ENCODE measurements around the gene CLIP1.
"Not testable (repeated sequence)": the region's sequence is repeated elsewhere in the genome, so short reads cannot be mapped to it uniquely, and the experiment has no call there.

Gene CLIP1

DNA sequence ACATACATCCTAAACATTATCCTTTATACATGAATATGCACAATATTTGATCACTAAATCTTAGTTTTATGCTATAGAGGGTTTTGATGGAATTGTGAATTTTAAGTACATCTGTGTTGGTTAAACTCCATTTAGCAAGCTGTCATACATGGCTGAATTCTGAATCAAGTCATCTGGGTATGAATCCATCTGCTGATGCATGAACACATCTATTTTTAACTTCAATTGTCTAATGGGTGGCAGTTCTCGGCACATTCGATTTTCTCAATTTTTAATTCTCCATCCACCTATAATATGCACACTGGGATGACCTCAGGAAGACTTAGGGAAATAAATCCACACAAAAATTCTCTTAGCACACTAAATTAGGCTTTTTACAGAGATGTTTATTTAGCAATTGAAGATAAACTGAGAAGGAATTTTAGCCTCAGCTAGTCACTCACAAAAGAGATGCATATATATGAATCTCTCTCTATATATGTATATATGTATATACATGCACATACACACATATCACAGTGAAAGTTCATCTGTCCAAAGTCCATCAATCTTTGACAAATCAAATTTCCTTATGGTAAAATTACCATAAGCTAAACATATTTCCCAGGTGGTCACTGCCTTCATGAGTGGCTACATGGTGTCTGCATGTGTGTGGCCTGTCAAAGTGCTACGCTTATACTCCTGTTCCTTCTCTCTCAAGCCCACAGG lies 111.7 kb downstream of the CLIP1 start:
- DNase-seq (ENCODE audit: low spot score), result no peak

DNA sequence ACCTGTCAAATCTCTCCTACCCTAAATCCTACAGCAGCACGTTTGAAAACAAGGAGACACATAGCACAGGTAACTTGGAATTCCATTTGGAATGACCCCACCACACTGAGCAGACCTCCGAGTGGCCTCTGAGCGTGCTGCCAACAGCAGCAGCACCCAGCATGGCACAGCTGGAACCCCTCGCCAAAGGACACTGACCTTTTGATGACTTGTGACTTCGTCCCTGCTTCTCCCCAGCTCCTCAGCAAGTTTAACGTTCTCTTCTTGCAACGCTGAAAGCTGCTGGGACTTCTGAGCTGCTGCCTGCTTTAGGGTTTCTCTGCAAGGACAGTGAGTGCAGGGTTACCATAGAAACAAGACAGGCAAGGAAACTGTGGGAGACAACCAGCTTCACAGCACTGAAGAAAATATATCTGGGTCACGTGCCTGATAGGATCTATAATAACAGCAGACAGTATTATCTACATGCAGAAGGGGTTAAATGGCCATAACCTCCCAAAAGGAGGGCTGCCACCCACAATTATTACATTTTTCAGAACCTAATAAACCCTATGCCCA lies 112.8 kb downstream of the CLIP1 start:
- DNase-seq (ENCODE audit: low spot score), result no peak

DNA sequence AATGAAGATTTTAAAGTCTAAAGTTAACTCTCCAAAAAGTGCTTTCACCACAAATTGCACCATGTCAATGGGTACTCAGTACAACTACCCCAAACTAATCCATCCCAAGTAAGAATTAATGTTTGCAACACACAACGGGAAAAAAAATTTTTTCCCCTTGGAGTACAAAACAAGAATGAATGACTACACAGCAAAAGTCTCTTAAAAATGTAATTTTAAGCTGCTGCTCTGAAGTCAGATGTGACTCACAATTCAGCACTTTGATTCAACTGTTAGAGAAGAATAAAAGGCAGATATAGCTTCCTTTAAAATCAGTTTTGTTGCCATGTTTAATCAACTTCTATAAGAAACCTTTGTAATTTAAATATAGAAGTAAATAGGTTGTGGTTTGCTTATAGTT lies 113.7 kb downstream of the CLIP1 start:
- DNase-seq (ENCODE audit: low spot score), result no peak

DNA sequence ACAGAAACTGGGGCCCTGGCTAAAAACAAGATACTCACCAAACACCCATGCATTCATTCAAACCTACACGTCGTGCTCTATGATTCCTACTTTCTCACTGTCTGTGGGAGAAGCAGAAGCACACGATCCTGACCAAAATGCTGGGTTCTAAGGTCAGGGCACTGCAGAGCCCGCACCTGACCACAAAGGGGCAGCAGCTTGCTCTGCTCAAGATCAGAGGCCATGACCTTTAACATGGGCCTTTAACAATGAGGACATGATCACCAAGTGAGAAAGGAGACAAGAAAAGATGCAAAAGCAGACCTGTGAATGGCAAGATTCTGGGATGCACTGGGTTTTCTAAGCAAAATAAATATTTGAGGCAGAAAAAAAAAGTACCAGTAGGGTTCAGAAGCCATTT lies 116.1 kb downstream of the CLIP1 start:
- DNase-seq (ENCODE audit: low spot score), result no peak

DNA sequence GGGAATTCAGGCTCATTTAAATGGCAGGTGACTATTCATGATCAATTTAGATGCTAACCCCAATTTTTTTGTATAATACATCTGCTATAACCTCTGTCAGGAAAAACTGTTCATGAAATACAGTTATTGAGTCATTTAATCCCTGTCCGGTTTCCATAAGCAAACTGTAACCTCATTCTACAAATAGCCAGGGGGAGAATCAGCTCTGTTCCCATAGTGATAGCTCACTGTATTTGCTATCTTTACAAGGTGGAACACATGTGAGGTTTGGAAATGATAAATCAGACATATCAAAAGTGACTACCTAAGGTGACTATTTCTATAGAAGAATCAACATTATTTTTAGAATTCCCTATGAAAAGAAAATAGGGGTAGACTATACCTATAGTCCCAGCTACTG lies 117.5 kb downstream of the CLIP1 start:
- DNase-seq (ENCODE audit: low spot score), result no peak

DNA sequence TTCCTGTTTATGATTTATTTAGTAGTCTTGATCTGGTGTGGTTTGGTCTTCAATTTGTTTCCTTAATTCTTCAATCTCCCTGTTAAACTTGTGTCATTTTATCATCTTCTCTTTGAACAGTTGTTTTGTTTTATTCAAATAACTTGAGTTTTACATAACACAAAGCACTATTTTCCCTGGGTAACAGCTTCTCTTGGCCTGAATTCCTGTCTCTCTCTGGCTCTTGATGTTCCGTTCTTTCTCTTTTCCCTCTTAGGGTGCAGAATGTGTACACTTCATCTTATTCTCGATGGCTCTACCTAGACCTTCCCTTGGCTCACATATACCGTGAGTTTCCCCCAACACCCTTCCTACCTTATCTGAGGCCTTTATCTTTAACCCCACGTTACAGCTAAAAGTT lies 119.4 kb downstream of the CLIP1 start:
- DNase-seq (ENCODE audit: low spot score), result no peak

DNA sequence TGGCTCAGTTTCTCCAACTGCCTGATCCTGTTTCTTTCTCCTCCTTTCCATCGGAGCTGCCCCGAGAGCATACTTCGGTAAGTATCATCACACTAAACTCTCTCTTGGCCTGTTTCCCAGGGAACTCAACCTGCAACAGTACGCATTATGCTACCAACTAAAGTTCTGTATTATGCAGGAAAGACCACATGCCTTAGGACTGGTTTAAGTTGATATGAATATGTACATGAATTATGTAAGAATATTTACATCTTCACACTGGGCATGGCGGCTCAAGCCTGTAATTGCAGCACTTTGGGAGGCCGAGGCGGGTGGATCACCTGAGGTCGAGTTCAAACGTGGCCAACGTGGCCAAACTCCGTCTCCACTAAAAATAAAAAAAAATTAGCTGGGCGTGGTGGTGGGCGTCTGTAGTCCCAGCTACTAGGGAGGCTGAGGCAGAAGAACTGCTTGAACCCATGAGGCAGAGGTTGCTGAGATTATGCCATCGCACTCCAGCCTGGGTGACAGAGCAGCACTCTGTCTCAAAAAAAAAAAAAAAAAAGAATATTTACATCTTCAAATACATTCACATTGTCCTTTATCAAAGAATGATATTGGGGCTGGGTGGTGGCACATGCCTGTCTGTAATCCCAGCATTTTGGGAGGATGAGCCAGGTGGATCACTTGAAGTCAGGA lies 124.3 kb downstream of the CLIP1 start:
- DNase-seq (ENCODE audit: low spot score), result no peak

DNA sequence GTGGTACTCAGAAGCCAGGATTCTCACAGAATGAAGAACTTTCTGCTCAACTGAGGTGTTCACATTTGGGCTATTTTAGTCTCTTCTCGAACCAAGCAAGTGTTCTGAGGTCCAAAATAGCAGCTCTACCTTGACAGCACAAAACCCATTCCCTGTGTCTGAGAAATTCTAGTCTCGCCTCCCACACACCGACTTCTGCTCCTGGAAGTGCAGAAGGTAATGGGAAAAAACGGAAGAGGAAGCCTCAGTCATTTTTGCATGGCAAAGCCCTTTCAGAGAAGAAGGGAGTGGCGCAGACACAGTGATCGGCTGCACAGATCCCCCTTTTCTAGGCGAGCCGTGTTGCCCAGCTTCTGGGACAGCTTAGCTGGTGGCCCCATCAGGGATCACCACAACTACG lies 125.0 kb downstream of the CLIP1 start:
- DNase-seq (ENCODE audit: low spot score), result no peak

DNA sequence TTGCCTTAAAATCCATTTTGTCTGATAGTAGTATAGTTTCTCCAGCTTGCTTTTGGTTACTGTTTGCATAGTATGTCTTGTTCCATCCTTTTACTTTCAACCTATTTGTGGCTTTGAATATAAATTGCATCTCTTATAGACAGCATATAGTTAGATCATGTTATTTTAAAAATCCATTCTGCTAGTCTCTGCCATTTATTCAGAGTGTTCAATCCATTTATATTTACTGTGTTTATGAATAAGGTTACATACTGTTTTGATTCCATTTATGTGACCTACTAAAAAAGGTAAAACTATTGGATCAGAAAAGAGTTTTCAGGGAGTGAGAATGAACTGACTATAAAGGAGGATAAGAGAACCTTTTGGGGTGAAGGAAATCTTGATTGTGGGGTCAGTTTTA lies 126.6 kb downstream of the CLIP1 start:
- DNase-seq (ENCODE audit: low spot score), result no peak

DNA sequence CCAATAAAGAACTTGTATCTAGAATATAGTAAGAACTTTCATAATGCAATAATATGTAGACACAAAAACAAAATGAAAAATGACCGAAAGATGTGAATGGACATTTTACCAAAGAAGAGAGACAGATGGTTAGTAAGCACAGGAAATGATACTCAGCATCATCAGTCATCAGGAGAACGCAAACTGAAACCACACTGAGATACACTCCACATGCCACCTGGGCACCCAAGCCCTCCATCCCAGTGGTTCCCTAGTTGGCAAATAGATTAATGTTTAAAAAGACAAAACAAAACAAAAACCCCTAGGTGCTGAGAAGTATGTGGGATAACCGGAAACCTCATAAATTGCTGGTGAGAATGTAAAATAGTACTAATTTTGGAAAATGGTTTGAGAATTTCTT lies 129.4 kb downstream of the CLIP1 start:
- DNase-seq (ENCODE audit: low spot score), result no peak

DNA sequence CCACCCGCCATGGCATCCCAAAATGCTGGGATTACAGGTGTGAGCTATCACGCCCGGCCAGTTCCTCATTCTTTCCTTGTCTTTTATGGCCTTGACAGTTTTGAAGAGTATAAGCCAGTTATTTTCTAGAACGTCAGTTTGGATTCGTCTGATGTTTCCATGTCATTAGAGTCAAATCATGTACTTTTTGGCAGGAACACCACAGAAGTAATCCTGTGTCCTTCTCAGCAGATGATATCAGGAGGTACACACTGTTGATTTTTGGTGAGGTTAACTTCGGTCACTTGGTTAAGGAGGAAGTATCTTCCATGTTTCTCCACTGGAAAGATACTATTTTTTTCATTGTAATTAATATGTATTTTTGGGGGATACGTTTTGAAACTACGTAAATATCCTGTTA lies 131.0 kb downstream of the CLIP1 start:
- no peak for DNase-seq (ENCODE audit: low spot score)

DNA sequence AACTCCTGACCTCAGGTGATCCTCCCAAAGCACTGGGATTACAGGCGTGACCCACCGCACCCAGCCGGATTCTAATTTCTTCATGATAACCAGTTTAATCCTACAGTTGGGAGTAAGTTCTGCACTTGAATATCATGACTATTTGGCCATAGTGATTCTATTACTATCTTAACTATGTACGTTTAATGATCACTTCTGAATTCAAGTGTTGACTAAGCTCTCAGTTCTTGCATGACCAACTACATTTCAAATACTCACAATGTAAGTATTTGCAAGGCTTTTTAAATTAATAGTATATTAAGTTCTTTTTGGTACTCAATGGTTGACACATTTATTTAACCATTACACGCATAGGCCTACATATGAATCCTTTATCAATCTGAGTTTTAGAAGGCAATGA lies 138.8 kb downstream of the CLIP1 start:
- no peak for DNase-seq (ENCODE audit: low spot score)

DNA sequence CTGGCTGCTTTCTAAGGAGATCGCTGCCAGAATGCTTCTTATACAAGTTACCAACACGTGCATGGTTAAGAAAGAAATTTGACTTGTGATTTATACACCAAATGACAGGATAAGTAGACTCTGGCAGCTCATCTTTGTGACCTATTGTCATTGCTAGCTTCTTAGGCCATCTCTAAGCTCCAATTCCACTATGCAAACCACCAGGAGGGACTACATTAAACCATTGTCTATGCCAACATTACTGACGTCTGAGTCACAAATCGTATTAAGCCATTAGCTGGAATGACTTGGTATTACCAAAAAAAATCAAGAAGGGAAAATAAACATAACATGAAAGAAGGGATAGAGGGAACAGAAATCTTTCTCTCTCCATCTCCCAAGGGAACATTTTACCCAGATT lies 140.4 kb downstream of the CLIP1 start:
- peak; percentile 80 for DNase-seq (ENCODE audit: low spot score)

DNA sequence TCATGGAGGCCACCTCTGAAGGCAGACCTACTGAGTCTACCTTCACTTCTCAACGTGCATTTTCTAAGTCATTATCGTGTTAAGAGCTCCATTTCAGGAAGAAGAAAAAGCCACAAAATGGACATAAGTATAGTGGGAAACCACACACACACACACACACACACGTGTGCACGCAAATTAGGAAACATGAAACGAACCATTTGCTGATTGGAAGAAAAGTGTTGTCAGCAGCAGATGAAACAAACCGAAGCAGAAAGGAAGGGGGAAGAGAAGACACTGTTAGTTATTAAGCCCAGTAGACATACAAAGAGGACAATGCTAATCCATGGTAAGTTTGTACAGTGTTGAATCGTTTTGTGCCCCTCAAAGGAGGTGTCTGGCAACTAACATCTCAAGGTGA lies 146.2 kb downstream of the CLIP1 start:
- no peak for DNase-seq (ENCODE audit: low spot score)

DNA sequence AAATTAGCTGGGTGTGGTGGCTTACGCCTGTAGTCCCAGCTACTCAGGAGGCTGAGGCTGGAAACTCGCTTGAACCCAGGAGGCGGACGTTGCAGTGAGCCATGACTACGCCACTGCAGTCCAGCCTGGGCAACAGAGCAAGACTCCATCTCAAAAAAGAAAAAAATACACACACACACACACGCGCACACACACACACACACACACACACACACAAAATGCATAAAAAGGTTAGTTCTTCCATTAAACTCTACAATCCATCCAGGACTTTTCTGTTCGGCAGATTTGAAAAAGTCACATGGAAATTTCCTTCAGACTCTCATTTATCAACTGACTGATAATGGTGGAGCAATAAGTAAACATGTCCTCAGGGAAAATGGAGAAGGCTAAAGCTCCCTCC lies 147.0 kb downstream of the CLIP1 start:
- no peak for DNase-seq (ENCODE audit: low spot score)

DNA sequence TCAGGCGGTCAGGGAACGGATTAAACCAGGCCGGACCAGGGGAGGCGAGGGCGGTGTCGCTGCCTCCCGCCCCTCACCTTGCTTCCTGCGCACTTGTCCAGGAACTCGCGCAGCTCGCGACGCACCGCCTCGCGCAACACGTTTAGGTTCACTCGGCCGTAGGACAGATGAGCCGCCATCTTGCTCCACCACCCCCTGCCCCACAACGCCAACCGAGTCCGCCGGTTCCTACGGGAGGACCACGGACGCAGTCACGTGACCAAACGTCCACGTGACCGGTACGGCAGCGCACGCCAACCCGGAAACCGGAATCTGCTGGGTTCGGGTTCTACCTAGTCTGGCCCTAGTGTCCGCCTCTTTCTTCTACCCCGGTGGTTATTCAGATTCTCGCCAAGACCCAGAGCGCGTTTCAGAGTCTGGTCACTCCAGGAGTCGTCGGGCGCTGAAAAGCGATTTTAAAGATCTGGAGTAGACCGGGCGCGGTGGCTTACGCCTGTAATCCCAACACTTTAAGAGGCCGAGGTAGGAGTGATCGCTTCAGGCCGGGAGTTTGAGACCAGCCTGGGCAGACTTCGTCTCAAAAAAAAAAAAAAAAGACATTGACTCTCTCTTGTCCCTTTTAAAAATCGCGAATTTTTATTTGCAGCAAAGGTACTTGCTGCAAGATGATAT lies 156.1 kb downstream of the CLIP1 start, which contains the start of gene VPS33A:
VPS33A (minus strand) TSS at position 265 of the 672 bp plus-strand sequence; CDS start at position 179, 86 bp downstream.
- peak; percentile 94 for DNase-seq (ENCODE audit: low spot score)

DNA sequence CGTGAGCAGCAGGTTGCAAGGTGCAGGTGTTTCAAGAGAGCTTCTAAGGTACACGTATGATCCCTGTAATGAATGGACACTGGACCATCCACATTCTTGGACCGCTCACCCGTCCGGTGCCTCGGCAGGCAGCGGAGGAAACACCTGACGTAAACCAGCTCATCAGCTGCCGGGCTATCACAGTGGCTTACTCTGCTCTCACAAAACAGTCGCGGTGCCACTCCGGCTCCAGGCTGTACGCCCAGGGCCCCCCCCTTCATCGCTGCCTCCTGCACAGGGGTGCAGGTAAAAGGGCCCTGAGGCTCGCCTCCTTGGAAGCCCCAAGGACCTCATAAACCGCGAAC lies 156.6 kb downstream of the CLIP1 start:
- DNase-seq (ENCODE audit: low spot score), result peak; percentile 7

DNA sequence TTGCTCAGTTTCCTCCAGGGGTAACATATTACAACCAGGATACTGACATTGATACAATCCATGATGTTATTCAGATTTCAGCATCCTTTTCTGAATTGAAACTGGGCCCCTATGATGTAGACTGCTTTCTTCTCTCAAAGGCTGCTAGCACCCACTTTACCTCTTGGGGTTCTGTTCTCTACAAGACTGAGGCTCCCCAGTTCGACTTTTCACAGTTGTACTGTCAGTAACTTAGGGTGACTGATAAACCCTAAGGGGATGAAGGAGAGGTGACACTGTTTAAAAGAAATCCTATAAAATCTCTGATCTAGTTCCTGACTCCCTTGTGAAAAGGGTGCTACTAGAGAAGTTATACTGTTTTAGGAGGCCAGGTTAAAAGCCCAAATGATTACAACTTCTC lies 157.0 kb downstream of the CLIP1 start:
- DNase-seq (ENCODE audit: low spot score), result no peak

DNA sequence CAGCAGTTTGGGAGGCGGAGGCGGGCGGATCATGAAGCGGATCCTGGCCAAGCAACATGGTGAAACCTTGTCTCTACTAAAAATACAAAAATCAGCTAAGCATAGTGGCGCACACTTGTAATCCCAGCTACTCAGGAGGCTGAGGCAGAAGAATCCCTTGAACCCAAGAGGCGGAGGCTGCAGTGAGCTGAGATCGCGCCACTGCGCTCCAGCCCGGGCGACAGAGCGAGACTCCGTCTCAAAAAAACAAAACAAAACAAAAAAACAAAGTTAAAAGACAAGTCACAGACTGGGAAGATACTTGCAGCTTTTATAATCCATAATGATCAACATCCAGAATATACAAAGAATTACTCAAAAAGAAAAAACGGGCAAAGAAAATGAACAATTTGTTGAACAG lies 161.7 kb downstream of the CLIP1 start:
- DNase-seq (ENCODE audit: low spot score), result not testable (repeated sequence)

DNA sequence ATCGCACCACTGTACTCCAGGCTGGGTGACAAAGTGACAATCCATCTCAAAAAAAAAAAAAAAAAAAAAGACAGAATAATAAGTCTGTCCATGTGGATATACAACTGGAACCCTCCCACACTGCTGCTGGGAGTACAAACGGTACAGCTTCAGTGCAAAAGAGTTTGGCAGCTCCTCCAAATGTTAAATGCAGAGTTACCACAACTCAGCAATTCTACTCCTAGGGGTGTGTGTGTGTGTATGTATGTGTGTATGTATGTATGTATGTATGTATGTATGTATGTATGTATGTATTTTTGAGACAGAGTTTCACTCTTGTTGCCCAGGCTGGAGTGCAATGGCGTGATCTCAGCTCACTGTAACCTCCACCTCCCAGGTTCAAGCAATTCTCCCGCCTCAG lies 163.5 kb downstream of the CLIP1 start:
- DNase-seq (ENCODE audit: low spot score), result not testable (repeated sequence)

DNA sequence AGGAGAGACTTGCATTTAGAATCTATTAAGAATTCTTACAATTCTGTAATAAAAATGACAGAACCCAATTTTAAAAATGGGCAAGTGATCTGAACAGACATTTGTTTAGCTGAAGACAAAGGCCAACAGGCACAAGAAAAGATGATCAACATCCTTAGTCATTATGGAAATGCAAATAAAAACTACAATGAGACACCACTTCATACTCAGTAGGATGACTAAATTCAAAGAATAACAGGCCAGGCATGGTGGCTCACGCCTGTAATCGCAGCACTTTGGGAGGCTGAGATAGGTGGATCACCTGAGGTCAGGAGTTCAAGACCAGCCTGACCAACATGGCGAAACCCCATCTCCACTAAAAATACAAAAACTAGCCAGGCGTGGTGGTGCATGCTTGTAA lies 164.0 kb downstream of the CLIP1 start:
- not testable (repeated sequence) for DNase-seq (ENCODE audit: low spot score)

DNA sequence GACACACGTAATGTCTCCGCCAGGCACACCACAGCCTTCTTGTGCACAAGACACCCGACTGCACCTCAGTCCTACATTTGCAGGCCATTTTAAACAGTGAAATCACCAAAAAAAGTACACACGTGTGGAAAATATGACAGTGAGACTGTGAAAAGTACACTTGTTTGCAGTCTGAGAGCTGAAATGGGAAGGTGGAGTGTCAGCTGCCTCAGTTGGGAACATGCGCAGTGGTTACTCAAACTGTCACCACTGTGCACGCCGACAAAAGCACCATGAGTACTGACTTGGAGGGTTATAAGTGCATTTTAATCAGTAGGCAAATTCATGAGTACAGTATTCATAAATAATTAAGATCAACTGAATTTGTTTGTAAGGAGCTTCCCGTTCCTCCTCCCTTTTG lies 171.9 kb downstream of the CLIP1 start:
- no peak for DNase-seq (ENCODE audit: low spot score)

DNA sequence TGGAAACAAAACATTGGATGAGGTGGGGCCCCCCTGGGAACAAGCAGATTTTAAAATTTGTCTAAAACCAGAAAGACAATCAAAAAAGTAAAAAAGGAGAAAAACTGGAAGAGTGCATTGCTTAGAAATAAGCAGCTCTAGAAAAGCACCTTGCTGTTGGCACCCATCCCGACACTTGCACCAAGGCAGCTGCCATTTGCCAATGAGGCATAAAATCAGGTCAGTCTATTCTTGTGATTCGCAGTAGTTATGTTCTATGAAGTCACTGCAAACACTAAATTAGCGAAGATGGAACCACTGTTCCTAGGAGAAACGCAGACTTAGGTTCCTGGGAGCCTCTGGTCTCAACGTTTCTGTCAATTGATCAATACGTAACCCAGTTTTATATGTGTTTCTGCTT lies 172.4 kb downstream of the CLIP1 start:
- DNase-seq (ENCODE audit: low spot score), result no peak
